Measurements from ENCODE around the gene VEPH1.

Gene VEPH1

DNA sequence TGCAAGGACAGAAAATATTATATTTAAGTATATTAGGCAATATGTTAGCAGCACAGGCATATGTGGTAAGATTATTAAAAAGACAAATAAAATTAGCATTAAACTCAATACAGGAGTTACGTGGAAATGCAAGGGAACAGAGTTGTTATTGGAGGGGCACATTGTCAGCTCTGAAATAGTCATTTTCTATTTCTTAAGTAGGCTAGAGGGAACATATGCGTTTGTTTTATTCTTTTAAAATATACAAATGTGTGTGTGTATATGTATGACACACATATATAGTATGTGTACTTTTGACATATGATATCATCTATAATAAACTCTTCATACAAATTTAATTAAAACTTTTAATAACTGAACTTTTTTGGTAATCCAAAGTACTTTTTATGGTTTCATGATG, 22.8 kb upstream of the VEPH1 start:
- no peak for DNase-seq (ENCODE audit: extremely low read depth in 1 of 2, low read depth in 1 of 2)

GRCh38 chr3:157523814-157524213, 20.6 kb upstream of the VEPH1 start:
- no peak for DNase-seq (ENCODE audit: extremely low read depth in 1 of 2, low read depth in 1 of 2)

GRCh38 chr3:157522648-157523047, 19.4 kb upstream of the VEPH1 start:
- DNase-seq (ENCODE audit: extremely low read depth in 1 of 2, low read depth in 1 of 2) = no peak

DNA sequence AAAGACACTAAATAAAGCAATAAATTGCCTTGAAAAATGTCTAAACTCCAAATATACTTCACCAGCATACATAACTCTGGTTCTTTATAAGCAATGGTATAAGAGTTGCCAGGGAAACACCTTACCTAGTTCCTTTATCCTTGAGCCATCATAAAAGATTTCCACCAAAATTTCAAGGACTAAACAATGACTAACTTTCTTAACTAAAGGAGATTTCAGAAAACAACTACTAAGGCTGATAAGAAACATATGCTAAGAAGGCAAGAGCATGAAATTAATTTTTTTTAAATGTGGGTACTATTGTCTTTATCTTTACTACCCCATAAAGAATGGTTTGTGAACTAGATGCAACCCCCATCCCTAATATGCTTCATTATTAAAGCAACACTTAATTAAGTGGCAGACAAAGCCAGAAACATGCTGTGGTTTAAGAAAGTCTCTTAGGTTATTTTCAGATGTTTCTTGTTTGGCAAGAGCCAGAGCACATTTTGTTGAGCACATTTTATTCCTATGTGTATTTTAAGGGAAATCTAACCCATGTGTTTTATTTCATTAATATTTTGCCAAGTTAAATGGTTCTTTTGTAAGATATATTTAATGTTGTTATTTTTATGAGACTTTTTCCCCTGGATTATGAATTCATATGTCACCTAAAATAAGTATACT, 17.4 kb upstream of the VEPH1 start:
- DNase-seq (ENCODE audit: extremely low read depth in 1 of 2, low read depth in 1 of 2) = no peak

DNA sequence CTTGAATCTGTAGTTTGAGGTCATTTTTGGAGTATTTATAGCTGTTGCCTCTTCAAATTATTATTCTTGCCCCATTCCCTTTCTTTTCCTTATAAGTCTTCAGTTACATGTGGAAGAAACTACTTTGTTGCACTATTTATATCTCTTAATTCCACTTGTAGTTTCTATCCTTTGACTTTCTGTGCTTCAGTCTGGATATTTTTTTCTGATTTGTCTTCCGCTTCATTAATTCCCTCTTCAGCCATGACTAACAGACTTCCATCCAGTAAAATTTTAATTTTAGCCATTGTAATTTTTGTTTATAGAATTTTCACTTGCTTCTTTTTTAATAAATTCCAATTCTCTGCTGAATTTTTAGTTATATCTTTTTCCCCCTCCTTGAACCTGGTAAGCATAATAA, 15.7 kb upstream of the VEPH1 start:
- no peak for DNase-seq (ENCODE audit: extremely low read depth in 1 of 2, low read depth in 1 of 2)

DNA sequence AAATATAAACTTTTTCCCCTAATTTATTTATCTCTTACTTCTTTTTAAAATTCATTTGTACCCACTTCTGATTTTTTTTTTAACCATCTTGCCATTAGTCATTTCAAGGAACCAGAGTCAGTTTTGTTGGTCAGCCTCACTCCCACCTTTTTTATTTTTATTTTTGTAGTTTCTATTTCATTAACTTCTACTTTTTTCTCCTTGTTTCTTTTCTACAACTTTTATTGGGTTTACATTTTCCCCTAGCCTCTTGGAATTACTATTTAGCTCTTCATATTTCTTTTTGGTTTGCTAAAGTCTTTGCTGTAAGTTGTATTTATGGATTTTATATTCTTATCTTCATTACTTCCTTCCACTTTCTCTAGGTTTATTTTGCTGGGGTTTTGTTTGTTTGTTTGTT, 13.7 kb upstream of the VEPH1 start:
- DNase-seq (ENCODE audit: extremely low read depth in 1 of 2, low read depth in 1 of 2) = no peak

DNA sequence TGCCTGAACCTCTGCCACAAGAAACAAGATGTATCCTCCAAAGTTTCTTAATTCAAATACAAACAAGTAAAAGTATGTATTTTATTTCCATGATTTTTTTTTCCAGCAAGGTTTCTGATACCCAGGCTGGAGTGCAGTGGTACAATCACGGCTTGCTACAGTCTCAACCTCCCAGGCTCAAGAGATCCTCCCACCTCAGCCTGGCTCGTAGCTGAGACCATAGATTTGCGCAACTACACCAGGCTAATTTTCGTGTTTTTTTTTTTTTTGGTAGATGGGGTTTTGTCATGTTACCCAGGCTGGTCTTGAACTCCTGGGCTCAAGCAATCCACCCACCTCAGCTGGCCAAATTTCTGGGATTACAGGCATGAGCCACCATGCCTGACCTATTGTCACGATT, 12.2 kb upstream of the VEPH1 start:
- no peak for DNase-seq (ENCODE audit: extremely low read depth in 1 of 2, low read depth in 1 of 2)

DNA sequence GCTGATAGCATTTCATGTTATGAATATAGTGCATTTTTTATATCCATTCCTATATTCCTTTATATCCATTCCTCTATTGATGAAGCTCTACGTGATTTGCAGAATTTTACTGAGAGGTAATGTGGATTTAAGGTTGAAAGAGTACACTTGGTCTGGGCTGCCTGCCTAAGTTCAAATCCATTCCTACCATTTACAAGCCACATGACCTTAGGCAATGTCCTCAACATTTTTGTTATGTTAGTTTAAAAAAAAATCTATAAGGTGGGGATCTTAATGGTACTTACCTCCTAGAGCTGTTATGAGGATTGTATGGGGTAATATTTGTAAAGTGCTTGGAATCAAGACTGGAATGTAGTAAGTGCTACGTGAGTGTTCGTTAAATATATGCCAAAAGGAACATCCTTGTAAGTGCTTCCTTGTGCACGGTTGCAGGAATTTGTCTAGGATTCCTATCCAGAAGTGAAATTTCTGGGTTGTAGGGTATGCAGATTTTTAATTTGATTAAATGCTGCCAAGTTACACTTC, 11.2 kb upstream of the VEPH1 start:
- DNase-seq (ENCODE audit: extremely low read depth in 1 of 2, low read depth in 1 of 2) = no peak

DNA sequence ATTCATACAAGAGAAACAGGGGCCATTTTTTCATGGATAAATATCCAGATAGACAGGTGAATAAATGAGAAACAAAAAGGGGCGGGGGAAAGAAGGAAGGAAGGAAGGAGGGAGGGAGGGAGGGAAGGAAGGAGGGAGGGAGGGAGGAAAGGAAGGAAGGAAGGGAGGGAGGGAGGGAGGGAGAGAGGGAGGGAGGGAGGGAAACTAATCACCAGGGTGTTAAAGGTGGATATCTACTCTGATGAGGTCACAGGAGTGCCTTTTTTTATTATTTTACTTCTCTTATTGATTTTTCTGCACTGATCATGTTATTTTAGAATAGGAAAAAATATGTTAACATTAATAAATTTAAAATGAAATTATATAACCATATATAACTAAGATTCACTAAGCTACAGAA, 10.4 kb upstream of the VEPH1 start:
- DNase-seq (ENCODE audit: extremely low read depth in 1 of 2, low read depth in 1 of 2) = no peak

GRCh38 chr3:157512534-157512933, 9.3 kb upstream of the VEPH1 start:
- no peak for DNase-seq (ENCODE audit: extremely low read depth in 1 of 2, low read depth in 1 of 2)

DNA sequence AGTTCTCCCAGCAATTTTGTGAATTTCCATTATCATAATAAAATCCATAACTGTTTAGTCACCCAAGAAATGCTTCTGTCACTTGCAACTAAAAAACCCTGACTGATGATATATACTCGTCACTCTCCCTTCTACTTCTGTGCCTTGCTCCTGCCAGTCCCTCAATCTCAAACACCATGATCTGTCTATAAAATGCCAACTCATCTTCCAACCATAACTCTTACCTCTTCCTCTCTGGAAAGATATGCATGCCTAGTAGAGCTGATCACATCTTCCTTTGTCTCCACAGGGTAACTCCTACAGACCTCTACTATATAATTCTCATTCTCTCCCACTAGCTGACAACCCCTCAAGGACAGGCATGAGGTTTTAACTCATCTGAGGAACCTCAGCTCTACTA, 5.2 kb upstream of the VEPH1 start:
- DNase-seq (ENCODE audit: extremely low read depth in 1 of 2, low read depth in 1 of 2) = no peak

DNA sequence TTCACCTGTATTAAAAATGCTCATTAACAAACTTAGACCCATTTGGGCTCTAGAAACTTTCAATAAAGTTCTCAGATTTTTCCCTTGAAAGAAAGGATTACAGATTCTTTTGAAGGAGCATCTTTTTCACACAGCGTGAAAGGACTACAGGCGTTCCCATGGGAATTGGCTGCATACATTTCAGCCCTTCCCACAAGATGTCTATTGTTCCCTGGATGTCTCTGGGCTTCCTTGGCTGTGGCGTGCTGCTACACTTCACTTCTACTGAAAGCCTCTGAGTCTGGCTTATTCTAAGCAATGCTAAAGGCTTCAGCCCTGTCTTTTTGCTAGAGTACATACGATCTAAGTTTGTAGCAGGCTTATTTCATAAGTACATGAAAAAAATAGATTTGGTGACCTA, 1.4 kb downstream of the VEPH1 start:
- DNase-seq (ENCODE audit: extremely low read depth in 1 of 2, low read depth in 1 of 2) = no peak

GRCh38 chr3:157500232-157500631, 3.0 kb downstream of the VEPH1 start:
- DNase-seq (ENCODE audit: extremely low read depth in 1 of 2, low read depth in 1 of 2) = no peak

GRCh38 chr3:157499342-157499963, 3.8 kb downstream of the VEPH1 start:
- no peak for DNase-seq (ENCODE audit: extremely low read depth in 1 of 2, low read depth in 1 of 2)

GRCh38 chr3:157498371-157498770, 4.8 kb downstream of the VEPH1 start:
- DNase-seq (ENCODE audit: extremely low read depth in 1 of 2, low read depth in 1 of 2) = no peak

DNA sequence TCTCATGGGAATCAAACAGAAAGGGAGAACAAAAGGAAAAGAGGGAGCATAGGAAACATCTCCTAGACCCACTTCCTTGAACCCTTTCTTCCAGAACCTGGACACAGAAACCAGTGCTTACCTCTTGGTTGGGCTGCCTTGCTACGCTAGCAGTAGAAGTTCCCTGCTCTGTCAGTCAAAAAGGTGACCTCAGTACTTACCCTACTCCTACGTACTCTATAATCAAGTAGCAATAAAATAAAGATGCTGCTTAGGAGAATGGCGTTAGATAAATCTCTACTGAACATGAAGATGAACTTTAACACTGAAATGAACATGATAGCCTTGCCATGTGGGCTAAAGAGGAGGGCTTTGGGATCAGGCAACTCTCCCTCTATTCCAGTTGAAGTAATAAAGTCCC, 7.4 kb downstream of the VEPH1 start:
- no peak for DNase-seq (ENCODE audit: extremely low read depth in 1 of 2, low read depth in 1 of 2)

- no peak for DNase-seq (ENCODE audit: extremely low read depth in 1 of 2, low read depth in 1 of 2)
Measured at GRCh38 chr3:157494581-157495281, 8.5 kb downstream of the VEPH1 start.

DNA sequence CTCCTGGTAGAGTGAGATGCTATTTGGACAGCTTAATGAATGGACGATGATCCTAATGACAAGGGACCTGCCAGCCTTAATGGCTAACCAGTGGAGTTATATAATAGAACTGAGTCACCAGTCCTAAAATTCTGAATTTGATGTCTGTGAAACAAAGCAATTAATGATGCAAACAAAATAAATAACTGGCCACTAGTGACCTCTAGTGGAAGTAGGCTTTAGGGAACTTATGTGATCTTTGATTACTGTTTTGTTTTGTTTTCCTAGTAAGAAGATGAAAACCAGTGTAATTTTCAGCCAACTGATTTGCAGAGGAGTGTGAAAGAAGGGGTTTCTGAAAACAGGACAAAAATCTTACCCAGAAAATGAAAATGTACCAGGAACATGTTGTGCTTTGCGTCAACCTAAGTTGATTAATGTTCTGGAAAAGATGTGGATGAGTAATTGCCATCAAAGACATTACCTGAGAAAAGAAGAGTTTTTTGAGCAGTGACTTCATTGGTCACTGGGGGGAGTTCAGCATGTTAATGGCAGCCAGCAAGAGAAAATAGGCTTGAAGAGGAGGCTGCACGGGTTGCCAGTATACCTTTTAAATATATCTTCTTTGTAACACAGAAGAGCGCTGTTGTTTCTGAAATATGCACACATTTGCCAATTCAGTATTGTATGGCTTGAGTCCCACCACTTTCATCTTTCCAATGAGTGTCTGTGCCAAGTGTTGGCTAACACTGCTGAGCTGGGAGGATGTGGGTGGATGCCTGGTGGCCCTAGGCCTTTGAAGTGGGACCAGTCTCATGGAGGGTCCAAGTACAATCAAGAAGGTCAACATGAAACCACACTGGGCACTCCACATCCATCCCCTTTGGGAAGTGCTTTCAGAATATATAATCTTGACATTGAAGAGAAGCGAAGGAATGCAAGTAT, 9.3 kb downstream of the VEPH1 start:
- DNase-seq (ENCODE audit: extremely low read depth in 1 of 2, low read depth in 1 of 2) = no peak

DNA sequence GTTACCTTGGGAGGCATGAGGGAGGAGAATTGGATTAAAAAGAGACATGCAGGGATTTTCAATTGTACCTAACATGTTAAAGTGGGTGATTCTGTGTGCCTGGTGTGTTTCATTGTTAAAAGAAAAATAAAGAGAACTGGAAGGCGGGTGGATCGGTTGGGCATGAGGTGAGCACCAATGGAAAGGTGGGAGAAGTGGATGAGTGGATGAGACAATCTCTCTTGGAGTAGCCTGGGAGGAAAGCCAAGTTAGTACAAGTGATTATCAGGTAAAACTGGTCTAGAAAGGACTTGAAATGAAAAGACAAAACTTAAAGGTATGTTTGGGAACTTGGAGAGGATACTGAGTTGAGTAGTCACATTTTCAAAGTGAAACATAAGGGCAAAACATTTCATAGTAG, 12.1 kb downstream of the VEPH1 start:
- no peak for DNase-seq (ENCODE audit: extremely low read depth in 1 of 2, low read depth in 1 of 2)

- DNase-seq (ENCODE audit: extremely low read depth in 1 of 2, low read depth in 1 of 2) = no peak
Measured at GRCh38 chr3:157488144-157488543, 15.1 kb downstream of the VEPH1 start.

- no peak for DNase-seq (ENCODE audit: extremely low read depth in 1 of 2, low read depth in 1 of 2)
Measured at GRCh38 chr3:157487339-157487738, 15.9 kb downstream of the VEPH1 start.

Data from stimulated activated CD8-positive, alpha-beta memory T cell treated with anti-CD3 and anti-CD28 coated beads, Interleukin-7, amount 100 ng/mL, for 48 hours (primary cell).